Middle frontal gyrus (tissue), 1 donor: ENCODE data around the gene IMMP2L.

Experiments used
- DNase-seq: peaks from one replicate; pipeline ENCODE4 v3.0.0-alpha.2; 2015; ENCODE audit warnings: low spot score; ENCODE audit errors: extremely low spot score

Gene IMMP2L

GRCh38 chr7:111394891-111395290 is 167.4 kb downstream of the IMMP2L start:
- DNase-seq, result no peak

- no peak for DNase-seq
Measured at GRCh38 chr7:111393011-111393754, 169.1 kb downstream of the IMMP2L start.

- DNase-seq, result no peak
Measured at GRCh38 chr7:111392294-111392693, 170.0 kb downstream of the IMMP2L start.

- no peak for DNase-seq
Measured at GRCh38 chr7:111390000-111390399, 172.3 kb downstream of the IMMP2L start.

GRCh38 chr7:111388912-111389311 is 173.4 kb downstream of the IMMP2L start:
- no peak for DNase-seq

- DNase-seq, result no peak
Measured at GRCh38 chr7:111388016-111388415, 174.3 kb downstream of the IMMP2L start.

GRCh38 chr7:111384065-111384891 is 178.0 kb downstream of the IMMP2L start:
- no peak for DNase-seq

- no peak for DNase-seq
Measured at GRCh38 chr7:111383133-111383532, 179.2 kb downstream of the IMMP2L start.

GRCh38 chr7:111381590-111381989 is 180.7 kb downstream of the IMMP2L start:
- DNase-seq, result no peak

- DNase-seq, result no peak
Measured at GRCh38 chr7:111380945-111381344, 181.3 kb downstream of the IMMP2L start.

GRCh38 chr7:111374027-111374426 is 188.3 kb downstream of the IMMP2L start:
- no peak for DNase-seq

GRCh38 chr7:111371437-111371836 is 190.9 kb downstream of the IMMP2L start:
- no peak for DNase-seq

- no peak for DNase-seq
Measured at GRCh38 chr7:111370002-111370401, 192.3 kb downstream of the IMMP2L start.

GRCh38 chr7:111368381-111369065 is 193.8 kb downstream of the IMMP2L start:
- peak; percentile 26 for DNase-seq

GRCh38 chr7:111364413-111364812 is 197.9 kb downstream of the IMMP2L start:
- DNase-seq, result no peak

GRCh38 chr7:111363099-111363498 is 199.2 kb downstream of the IMMP2L start:
- DNase-seq, result no peak

- no peak for DNase-seq
Measured at GRCh38 chr7:111362506-111363054, 199.7 kb downstream of the IMMP2L start.

- DNase-seq, result no peak
Measured at GRCh38 chr7:111358915-111359314, 203.4 kb downstream of the IMMP2L start.

GRCh38 chr7:111357691-111358090 is 204.6 kb downstream of the IMMP2L start:
- DNase-seq, result no peak

- DNase-seq, result no peak
Measured at GRCh38 chr7:111356941-111357340, 205.4 kb downstream of the IMMP2L start.

GRCh38 chr7:111352319-111352718 is 210.0 kb downstream of the IMMP2L start:
- DNase-seq, result no peak

GRCh38 chr7:111346219-111346618 is 216.1 kb downstream of the IMMP2L start:
- no peak for DNase-seq
